Left lobe of liver (tissue), 2 donors: ENCODE measurements around the gene ABCA8. TPM values are rescaled to one million over a fixed set of nuclear protein-coding genes. Genes with fewer than 3 reads are reported as not detected.
A peak's percentile ranks its signal among the peaks of the same experiment; 100 is the strongest.
"Not testable (repeated sequence)": the region's sequence is repeated elsewhere in the genome, so short reads cannot be mapped to it uniquely, and the experiment has no call there.

Source experiments
- ATAC-seq: fragments of 200-7000 bp; cut with Tn5 transposase; one replicate; pipeline ENCODE4 v1.9.1; 2020; ENCODE audit warnings: mild to moderate bottlenecking, moderate library complexity
- DNase-seq: peaks from one replicate; pipeline ENCODE4 v3.0.0-alpha.2; 2020; ENCODE audit warnings: low spot score
- total RNA-seq: library from RNA; stranded (reverse); gene quantifications from one replicate; pipeline ENCODE4 v1.2.1, GENCODE V29; 2021
- donor health status: DM: no; HTN: no; CAD: no; lungs with moderate emphysema.
- donor health status: DM: no; HTN: yes; CAD: no.

ABCA8 gene
- total RNA-seq, 1 donor from 2014 or later: 35.6 TPM

- DNase-seq (no peak), ATAC-seq (no peak)
Observed at GRCh38 chr17:68834328-68834836, 120.8 kb downstream of the ABCA8 start.

- ATAC-seq (peak; percentile 42), DNase-seq (no peak)
Observed at GRCh38 chr17:68832109-68832802, 122.9 kb downstream of the ABCA8 start.

- no peak for ATAC-seq
Observed at GRCh38 chr17:68831170-68831569, 124.0 kb downstream of the ABCA8 start.

GRCh38 chr17:68830313-68830712 lies 124.9 kb downstream of the ABCA8 start:
- ATAC-seq (no peak), DNase-seq (no peak)

More at GRCh38 chr17:68831170-68831569, 124.0 kb downstream of the ABCA8 start:
- no peak for DNase-seq

GRCh38 chr17:68829211-68829610 lies 126.0 kb downstream of the ABCA8 start:
- ATAC-seq: no peak
- DNase-seq: no peak

GRCh38 chr17:68824707-68825106 lies 130.5 kb downstream of the ABCA8 start:
- DNase-seq (no peak), ATAC-seq (peak; percentile 33)

GRCh38 chr17:68824185-68824584 lies 131.0 kb downstream of the ABCA8 start:
- not testable (repeated sequence) for ATAC-seq

GRCh38 chr17:68822719-68823289 lies 132.4 kb downstream of the ABCA8 start:
- DNase-seq (no peak), ATAC-seq (no peak)

More at GRCh38 chr17:68824185-68824584, 131.0 kb downstream of the ABCA8 start:
- not testable (repeated sequence) for DNase-seq

- DNase-seq (no peak), ATAC-seq (no peak)
Observed at GRCh38 chr17:68821860-68822696, 133.1 kb downstream of the ABCA8 start.

- DNase-seq (peak; percentile 91), ATAC-seq (peak; percentile 76)
Observed at GRCh38 chr17:68820825-68821481, 134.2 kb downstream of the ABCA8 start.

GRCh38 chr17:68820476-68820824 lies 134.7 kb downstream of the ABCA8 start:
- ATAC-seq (peak; percentile 60), DNase-seq (peak; percentile 57)

- peak; percentile 57 for ATAC-seq
Observed at GRCh38 chr17:68819465-68819864, 135.7 kb downstream of the ABCA8 start.

More at GRCh38 chr17:68819465-68819864, 135.7 kb downstream of the ABCA8 start:
- DNase-seq: peak; percentile 82

Other genes with a start within 250 kb of the ABCA8 start
- 8.9 TPM for gene ABCA9, start 105.5 kb upstream of the ABCA8 start, total RNA-seq
- 101 TPM for gene ABCA6, start 186.5 kb upstream of the ABCA8 start, total RNA-seq